ENCODE measurements around the gene ING5.

DNA sequence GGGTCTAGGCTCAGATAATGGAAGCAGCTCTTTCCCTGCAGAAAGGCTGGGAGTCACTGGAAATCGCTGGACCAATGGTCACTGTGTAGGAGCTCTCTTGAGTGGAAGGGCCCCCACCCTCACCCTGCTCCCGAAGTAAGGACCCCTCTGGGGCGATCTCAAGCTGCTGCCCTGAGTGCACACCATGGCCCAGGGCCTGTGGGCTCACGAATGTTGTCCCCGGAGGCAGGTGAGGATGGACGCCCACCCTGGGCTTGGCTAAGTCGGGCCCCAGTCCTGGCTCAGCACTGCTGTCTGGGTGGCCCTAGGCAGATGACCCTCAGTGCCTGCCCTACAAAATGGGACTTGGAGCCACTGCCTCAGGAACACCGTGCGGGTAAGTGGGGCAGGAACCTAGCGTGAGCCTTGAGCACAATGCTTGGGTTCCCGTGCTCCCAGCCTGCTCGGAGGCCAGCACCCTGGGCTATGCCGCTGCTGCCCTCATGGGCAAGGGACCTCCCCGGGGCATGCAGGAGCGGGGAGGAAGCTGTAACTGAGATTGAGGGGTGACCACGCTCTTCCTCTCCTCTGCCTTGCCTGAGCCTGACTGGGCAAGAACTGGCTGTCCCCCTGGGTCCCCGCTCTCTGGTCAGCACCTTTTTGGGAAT is 36.3 kb downstream of the ING5 start:
- TF ChIP-seq, protein P1, sequence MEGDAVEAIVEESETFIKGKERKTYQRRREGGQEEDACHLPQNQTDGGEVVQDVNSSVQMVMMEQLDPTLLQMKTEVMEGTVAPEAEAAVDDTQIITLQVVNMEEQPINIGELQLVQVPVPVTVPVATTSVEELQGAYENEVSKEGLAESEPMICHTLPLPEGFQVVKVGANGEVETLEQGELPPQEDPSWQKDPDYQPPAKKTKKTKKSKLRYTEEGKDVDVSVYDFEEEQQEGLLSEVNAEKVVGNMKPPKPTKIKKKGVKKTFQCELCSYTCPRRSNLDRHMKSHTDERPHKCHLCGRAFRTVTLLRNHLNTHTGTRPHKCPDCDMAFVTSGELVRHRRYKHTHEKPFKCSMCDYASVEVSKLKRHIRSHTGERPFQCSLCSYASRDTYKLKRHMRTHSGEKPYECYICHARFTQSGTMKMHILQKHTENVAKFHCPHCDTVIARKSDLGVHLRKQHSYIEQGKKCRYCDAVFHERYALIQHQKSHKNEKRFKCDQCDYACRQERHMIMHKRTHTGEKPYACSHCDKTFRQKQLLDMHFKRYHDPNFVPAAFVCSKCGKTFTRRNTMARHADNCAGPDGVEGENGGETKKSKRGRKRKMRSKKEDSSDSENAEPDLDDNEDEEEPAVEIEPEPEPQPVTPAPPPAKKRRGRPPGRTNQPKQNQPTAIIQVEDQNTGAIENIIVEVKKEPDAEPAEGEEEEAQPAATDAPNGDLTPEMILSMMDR (IDR thresholded peaks at IDR 0.05 in 2 of 3, conservative IDR thresholded peaks at IDR 0.05 in 1 of 3; ENCODE audit: borderline replicate concordance in 1 of 3, insufficient read depth in 1 of 3, low read depth in 2 of 3, low read length in 2 of 3) = no peak
- no peak for TF ChIP-seq EZH2 (IDR thresholded peaks at IDR 0.05)
- no peak for TF ChIP-seq YY1 (IDR thresholded peaks at IDR 0.05; ENCODE audit: extremely low read depth, insufficient replicate concordance, low read depth, low read length)
- no peak for TF ChIP-seq POLR2A (IDR thresholded peaks at IDR 0.05; ENCODE audit: borderline replicate concordance, extremely low read depth, insufficient read depth, insufficient read length)
- no peak for TF ChIP-seq SIN3A (IDR thresholded peaks at IDR 0.05; ENCODE audit: low read depth)
- no peak for TF ChIP-seq POLR2AphosphoS5 (IDR thresholded peaks at IDR 0.05; ENCODE audit: low read depth, low read length)
- TF ChIP-seq, protein P2, sequence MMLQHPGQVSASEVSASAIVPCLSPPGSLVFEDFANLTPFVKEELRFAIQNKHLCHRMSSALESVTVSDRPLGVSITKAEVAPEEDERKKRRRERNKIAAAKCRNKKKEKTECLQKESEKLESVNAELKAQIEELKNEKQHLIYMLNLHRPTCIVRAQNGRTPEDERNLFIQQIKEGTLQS (IDR thresholded peaks at IDR 0.05) = no peak
- TF ChIP-seq ZNF274 (IDR thresholded peaks at IDR 0.05; ENCODE audit: low read depth, low read length) = no peak
- TF ChIP-seq JUND (IDR thresholded peaks at IDR 0.05) = no peak
- TF ChIP-seq, protein P3, sequence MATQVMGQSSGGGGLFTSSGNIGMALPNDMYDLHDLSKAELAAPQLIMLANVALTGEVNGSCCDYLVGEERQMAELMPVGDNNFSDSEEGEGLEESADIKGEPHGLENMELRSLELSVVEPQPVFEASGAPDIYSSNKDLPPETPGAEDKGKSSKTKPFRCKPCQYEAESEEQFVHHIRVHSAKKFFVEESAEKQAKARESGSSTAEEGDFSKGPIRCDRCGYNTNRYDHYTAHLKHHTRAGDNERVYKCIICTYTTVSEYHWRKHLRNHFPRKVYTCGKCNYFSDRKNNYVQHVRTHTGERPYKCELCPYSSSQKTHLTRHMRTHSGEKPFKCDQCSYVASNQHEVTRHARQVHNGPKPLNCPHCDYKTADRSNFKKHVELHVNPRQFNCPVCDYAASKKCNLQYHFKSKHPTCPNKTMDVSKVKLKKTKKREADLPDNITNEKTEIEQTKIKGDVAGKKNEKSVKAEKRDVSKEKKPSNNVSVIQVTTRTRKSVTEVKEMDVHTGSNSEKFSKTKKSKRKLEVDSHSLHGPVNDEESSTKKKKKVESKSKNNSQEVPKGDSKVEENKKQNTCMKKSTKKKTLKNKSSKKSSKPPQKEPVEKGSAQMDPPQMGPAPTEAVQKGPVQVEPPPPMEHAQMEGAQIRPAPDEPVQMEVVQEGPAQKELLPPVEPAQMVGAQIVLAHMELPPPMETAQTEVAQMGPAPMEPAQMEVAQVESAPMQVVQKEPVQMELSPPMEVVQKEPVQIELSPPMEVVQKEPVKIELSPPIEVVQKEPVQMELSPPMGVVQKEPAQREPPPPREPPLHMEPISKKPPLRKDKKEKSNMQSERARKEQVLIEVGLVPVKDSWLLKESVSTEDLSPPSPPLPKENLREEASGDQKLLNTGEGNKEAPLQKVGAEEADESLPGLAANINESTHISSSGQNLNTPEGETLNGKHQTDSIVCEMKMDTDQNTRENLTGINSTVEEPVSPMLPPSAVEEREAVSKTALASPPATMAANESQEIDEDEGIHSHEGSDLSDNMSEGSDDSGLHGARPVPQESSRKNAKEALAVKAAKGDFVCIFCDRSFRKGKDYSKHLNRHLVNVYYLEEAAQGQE (IDR thresholded peaks at IDR 0.05; ENCODE audit: low read depth) = no peak
- no peak for TF ChIP-seq EZH2phosphoT487 (IDR thresholded peaks at IDR 0.05; ENCODE audit: borderline replicate concordance)
- no peak for TF ChIP-seq ZFX (IDR thresholded peaks at IDR 0.05)
